GM12878 (cell line): Measurements from ENCODE around the gene UQCRC1.

ENCODE experiments used
- CREB1 ChIP-seq: IDR thresholded peaks from 2 replicates; pipeline ENCODE4 v1.6.1; 2012; ENCODE audit warnings: low read depth, mild to moderate bottlenecking, inconsistent platforms
- EZH2 ChIP-seq: IDR thresholded peaks from 2 replicates; pipeline ENCODE4 v1.6.1; 2012; ENCODE audit warnings: low read depth, mild to moderate bottlenecking, control low read depth, inconsistent platforms, low read length, borderline replicate concordance; ENCODE audit not compliant: control insufficient read depth
- GABPA ChIP-seq: IDR thresholded peaks from 2 replicates; pipeline ENCODE4 v1.6.1; 2014; ENCODE audit warnings: antibody characterized with exemption, low read depth, mild to moderate bottlenecking, inconsistent platforms
- TF ChIP-seq, protein P1 (sequence below), 3 experiments: IDR thresholded peaks in 2 of 3; conservative IDR thresholded peaks in 1 of 3; 2 replicates each; pipeline ENCODE4 v1.5.1; 2011; ENCODE audit warnings: low read depth in 3 of 3, low read length in 3 of 3, mild to moderate bottlenecking in 3 of 3, control low read depth in 2 of 3, moderate library complexity in 2 of 3, inconsistent platforms in 1 of 3, mixed read lengths in 1 of 3; ENCODE audit not compliant: control insufficient read depth in 2 of 3, insufficient read depth in 1 of 3; ENCODE audit errors: extremely low read depth in 1 of 3

DNA sequence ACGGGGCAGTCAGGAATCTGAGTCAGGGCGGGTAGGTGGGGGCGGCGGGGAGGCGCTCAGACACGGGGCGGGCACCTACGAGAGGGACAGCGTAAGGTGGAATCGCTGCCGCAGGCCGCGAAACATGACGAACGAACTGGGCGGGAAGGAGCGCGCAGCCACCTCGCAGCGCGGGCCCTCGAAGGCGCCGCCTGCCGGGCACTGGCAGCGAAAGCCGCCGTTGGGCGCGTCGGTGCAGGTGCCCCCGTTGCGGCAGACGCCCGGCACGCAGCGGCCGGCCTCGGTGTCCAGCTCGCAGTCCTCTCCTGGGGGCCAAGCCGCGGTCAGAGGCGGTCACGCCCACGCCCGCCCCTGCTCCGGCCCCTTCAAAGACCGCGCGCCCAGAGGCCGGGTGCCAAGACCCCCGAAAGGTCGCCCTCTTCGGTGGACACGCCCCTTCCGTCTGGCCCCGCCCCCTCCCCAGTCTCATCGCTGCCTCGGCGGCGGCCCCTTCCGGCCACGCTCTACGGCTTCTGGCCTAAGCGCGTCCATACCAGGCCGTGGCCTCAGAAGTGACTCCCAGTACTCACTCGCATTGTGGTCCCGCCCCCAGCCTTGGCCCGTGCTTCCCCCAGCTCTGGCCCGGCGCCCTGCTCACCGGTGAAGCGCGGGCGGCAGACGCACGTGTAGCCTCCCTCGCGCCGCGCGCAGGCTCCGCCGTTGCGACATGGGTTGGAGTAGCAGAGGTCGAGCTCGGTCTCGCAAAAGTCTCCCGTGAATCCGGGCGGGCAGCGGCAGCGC is 46.8 kb upstream of the UQCRC1 start:
- no peak for TF ChIP-seq GABPA
- TF ChIP-seq CREB1, result no peak
- TF ChIP-seq, protein P1, sequence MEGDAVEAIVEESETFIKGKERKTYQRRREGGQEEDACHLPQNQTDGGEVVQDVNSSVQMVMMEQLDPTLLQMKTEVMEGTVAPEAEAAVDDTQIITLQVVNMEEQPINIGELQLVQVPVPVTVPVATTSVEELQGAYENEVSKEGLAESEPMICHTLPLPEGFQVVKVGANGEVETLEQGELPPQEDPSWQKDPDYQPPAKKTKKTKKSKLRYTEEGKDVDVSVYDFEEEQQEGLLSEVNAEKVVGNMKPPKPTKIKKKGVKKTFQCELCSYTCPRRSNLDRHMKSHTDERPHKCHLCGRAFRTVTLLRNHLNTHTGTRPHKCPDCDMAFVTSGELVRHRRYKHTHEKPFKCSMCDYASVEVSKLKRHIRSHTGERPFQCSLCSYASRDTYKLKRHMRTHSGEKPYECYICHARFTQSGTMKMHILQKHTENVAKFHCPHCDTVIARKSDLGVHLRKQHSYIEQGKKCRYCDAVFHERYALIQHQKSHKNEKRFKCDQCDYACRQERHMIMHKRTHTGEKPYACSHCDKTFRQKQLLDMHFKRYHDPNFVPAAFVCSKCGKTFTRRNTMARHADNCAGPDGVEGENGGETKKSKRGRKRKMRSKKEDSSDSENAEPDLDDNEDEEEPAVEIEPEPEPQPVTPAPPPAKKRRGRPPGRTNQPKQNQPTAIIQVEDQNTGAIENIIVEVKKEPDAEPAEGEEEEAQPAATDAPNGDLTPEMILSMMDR (IDR thresholded peaks at IDR 0.05 in 2 of 3, conservative IDR thresholded peaks at IDR 0.05 in 1 of 3; ENCODE audit: control insufficient read depth in 2 of 3, extremely low read depth in 1 of 3, insufficient read depth in 1 of 3, low read depth in 3 of 3, low read length in 3 of 3), result peak; percentile 61 to 69 (median 64); a peak in 5 of 6 replicates
- no peak for TF ChIP-seq EZH2
